Pulmonary artery endothelial cell (primary cell): Measurements from ENCODE around the gene PDLIM5. TPM values are rescaled to one million over a fixed set of nuclear protein-coding genes. Genes with fewer than 3 reads are reported as not detected.
"Not testable (repeated sequence)": the region's sequence is repeated elsewhere in the genome, so short reads cannot be mapped to it uniquely, and the experiment has no call there.

Experiments
- DNase-seq: peaks from one replicate; pipeline ENCODE4 v3.0.0-alpha.2; 2011; ENCODE audit warnings: low read depth, low spot score
- total RNA-seq: library from RNA; depleted of rRNA; stranded (reverse); fragments of >200 nt; gene quantifications from 2 replicates; pipeline ENCODE4 v1.2.3, GENCODE V29; 2014

The PDLIM5 gene
- total RNA-seq, 1 donor from 2014 or later = 175 TPM

DNA sequence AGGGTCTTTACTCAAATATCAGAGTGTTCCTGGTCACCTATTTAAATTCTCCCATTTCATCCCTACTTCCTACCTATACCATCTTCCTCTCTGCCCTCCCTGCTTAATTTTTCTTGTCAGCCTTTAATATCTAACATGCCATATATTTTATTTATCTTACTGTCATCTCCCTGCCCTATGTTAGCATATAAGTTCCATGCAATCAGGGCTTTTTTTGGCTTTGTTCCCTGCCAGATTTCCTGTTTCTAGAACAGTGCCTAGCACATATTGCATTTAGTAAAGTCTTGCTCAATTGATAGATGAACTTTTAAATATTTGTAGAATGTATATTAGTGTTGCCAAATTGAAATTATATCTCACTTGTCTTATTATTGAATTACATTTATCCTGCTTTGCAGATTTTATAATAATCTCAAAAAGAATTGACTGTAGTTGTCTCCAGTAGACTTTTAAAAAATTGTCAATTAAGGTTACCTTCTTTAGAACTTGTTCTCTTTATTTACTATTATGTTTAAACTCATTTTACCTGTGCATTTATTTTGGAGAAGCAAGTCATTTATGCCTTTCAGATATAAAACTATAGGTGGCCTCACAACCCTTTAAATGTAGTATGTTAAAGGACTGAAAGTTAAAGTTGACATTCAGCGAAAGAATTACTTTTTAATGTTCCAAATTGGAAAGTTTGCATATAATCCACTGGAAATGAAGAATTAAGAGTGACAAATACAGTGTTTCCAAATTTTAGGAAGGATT is 197.8 kb downstream of the PDLIM5 start:
- no peak for DNase-seq

DNA sequence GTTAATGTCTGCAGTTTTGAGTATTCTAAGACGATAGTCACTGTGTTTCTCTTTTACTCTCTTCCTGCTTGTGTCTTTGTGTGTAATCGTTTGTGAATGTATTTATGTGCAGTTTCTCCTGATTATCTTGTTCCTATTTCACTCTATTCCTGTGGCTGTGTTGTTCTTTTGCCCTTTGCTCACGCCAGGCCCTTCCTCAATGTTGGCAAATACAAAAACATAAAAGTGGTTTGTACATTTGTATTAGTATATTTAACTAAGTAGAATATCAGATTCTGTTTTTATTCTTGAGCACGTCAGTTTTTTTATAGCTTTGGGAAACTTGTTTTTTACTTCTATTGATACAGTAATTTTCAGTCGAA is 198.4 kb downstream of the PDLIM5 start:
- DNase-seq = no peak

DNA sequence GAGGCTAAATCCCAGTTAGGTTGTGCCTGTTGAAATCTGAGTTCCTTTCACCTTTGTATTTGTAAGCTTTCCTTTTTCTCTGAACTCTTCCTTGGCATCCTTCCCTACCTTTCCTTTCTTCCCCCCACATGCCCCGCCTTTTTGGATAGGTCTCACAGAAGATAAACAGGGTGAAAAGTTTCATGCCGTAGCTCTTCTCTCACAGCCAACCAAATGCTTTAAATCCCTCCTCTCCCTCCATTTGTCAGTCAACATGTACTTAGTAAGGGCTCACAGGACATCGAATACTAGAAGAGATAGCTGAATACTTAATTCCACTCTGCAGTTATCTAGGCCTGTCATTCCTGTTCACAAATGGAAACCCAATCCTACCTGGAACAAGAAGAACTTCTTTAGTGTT is 198.9 kb downstream of the PDLIM5 start:
- DNase-seq = no peak

DNA sequence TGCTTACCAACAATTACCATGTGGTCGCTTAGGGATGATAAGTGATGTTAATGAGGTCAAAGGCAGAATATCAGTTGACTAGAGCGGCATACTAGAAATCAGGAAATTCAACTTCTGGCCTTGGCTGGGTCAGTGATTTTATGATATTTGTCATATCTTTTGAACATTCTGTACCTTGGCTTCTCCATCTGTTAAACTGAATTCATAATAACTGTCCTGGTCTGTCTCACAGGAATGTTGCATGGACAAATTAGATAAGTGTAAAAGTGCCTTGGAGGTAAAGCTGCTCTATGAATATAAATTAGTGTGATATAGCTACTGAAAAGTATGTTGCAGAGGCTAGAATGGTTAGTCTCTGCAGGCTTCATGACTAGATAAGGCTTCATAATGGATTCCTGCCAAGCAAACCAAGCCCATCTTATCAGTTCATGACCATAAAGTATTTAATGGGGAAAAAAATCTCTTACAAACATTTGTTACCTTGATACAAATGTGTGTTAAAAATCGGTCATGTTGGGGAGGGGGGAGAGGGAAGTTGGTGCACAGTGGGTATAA is 201.4 kb downstream of the PDLIM5 start:
- no peak for DNase-seq

DNA sequence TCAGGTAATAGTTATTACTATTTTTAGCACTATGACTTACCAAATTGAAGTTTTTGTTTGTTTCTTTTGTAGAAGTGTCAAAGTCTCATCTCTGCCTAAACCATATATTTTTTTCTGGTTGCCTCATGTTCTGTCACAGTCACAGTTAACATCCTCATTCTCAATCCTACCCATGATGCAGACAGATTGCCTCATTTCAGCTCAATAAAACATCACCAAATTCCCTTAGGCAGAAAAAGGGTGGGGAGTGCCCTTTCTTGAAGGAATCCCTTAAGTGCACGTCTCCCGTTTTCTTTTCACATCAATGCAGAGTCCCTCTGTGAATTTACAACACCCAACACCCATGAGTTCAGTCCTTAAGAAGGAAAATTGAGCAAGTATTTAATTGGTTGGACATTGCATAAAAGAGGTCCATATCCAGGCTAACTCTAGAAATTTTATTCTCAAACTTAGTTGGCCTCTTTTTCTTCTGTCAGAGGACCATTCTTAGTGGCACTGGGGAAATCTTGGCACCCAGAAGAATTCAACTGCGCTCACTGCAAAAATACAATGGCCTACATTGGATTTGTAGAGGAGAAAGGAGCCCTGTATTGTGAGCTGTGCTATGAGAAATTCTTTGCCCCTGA is 202.4 kb downstream of the PDLIM5 start:
- no peak for DNase-seq

DNA sequence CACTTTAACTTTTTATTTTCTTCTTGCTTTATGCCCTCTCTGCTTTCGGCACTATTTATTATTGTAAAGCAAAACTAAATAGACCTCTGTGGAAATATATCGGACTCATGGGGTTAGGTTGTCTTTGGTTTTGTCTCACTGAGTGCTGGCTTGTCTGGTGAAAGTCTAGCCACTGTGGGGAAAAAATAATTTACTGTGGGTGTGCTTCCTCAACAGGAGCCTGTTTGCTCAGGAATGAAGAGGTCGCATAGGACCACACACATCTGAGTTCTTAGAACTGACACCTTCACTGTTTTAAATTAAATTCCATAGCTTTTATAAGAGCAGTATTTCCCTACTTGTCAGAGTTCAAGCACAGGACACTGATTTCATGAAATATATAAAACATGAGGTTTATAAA is 203.0 kb downstream of the PDLIM5 start:
- no peak for DNase-seq

DNA sequence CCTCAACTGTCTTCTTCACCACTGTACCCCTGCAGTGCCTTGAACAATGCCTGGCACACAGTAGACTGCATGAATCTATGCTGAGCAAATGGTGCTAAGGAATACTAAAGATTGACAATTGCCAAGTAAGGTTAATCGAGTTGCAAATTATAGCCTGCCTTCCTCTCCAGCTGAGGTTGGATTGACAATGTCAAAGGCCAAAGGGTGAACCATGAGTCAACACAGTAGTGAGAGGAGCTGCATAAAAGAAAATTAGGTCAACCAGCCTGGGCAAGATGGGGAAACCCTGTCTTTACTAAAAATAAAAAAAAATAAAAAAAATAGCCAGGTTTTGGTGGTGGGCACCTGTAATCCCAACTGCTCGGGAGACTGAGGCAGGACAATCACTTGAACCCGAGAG is 208.9 kb downstream of the PDLIM5 start:
- DNase-seq = no peak

DNA sequence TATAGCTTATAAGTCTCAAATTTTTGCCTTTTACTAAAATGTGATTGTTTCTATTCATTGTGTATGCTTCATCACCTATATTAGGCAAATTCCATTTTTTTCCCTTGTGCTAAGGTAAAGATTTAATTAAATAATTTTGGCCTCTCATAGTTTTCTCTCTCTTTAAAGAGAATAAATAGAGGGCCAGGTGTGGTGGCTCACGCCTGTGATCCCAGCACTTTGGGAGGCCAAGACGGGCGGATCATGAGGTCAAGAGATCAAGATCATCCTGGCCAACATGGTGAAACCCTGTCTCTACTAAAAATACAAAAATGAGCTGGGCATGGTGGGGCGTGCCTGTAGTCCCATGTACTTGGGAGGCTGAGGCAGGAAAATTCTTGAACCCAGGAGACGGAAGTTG is 213.3 kb downstream of the PDLIM5 start:
- not testable (repeated sequence) for DNase-seq

DNA sequence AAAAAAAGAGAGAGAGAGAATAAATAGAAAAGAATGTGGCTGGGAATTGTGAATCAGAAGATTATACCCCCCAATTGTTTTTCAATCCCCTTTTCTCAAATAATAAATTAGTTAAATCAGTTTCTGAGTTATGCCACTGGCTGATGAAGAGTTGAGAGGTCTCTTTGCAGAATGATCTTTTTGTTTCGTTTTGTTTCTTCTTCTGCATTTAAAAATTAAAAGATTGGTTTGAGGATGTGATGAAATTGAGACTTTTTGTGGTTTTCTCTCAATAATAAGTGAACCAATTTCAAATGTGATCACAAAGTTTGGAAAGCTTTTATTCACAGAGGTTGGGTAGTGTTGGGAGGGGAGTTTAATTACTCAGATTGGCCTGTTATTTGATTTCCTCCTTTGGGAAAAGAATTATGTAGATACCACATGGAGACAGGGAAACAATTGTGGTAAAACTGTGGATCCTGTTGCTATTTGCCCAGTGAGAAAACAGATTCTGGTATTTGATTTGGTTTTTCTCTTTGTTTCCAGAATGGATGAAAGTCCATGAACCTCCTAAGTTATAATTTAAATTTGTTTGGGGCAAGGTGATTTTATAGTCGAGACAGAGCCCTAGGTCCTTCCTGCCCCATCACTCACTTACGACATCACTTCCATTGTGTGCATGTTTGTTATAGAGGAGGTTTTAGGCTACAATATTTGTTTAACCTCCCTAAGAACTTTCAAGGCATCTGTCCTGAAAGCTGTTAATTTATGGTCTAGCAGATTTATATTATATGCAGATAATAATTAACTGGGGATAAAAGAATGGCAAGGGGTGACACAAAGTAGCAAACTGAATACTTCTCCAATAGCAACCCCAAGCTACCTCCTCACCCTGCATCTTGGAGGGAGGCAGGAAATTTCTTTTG is 214.0 kb downstream of the PDLIM5 start:
- DNase-seq = no peak

- no peak for DNase-seq
These were observed 217.0 kb downstream of the PDLIM5 start for GRCh38 chr4:94668724-94669123.

DNA sequence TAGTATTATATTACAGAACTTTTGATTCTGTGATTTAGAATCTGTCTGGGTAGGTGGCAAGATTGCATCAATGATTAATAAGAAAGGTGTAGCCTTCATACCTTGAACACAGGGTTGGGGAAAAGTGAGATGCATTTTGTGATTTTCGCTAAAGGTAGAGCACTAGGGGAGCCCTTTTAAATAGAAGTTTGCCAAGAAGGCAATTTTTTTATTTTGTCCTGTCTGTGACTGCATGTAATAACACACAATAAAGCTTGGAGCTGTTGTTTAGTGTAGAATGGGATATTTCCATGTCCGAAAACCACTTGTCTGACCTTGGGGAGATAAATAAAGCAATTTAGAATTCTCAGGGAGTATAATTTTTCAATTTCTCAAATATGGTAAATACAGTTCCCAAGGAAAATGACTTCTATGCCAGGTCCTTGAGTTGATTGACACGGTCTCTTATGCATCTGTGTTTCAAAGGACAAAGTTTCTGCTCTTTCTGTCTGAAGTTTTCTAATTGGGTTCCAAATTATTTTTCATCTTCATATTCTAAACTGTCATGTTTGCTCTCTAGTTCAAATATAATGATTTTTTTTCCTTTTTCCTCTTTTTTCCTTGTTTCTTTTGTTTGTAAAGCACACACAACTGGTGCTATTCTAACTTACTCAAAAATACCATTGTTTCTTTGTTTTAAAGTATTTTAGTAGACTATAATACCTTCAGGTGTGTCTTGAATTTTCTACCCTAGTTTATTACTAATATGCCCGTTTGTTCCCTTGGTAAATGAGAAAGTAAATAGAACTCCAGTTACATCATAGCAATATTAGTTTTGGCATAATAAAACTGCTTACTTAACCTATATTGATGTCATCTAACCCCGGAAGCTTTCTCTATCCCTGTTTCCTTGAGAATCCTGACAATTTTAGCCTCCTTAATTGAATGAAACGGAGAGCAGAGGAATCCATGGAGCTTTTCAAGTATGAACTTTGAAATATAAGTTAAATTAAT is 218.2 kb downstream of the PDLIM5 start:
- no peak for DNase-seq

GRCh38 chr4:94671113-94671512 is 219.4 kb downstream of the PDLIM5 start:
- DNase-seq = no peak

- no peak for DNase-seq
These were observed 222.2 kb downstream of the PDLIM5 start for GRCh38 chr4:94673961-94674360.

DNA sequence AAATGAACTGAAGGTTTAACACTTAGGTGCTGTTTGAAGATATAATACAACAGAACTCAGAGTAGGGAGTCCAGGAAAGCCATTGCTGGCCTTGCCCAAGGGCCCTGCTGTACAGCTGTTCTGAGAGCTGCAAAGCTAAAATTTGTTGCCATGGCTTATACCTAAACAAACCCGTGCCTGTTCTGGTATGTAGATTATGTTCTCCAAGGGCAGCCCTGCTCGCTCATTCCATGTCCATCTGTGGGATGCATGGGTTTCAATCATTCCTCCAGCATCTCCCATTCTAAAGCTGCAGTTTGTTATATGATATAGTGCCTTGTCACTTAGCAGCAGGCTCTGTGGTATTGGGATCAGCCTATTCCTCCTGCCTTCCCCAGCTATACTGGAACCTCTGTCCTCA is 225.2 kb downstream of the PDLIM5 start:
- no peak for DNase-seq

DNA sequence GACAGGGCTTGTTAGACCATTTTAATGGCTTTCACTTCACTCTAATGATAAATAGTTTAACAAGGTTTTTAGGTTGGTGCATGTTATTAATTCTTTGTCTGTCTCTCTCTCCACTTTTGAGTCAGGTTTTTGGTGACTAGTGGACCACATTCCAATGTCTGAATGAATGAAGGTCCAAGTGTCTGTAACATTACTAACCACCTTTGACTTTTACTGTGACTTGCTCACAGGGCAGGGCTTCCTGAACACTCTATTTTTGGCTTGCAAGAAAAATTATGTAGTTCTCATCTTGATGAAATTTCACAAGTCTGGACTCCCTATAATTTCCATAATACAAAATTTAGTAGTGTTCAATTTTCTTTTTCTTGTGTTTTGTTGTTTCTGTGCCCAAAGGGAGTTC is 227.2 kb downstream of the PDLIM5 start:
- DNase-seq = no peak

- DNase-seq = no peak
These were observed 228.6 kb downstream of the PDLIM5 start for GRCh38 chr4:94680176-94680862.

DNA sequence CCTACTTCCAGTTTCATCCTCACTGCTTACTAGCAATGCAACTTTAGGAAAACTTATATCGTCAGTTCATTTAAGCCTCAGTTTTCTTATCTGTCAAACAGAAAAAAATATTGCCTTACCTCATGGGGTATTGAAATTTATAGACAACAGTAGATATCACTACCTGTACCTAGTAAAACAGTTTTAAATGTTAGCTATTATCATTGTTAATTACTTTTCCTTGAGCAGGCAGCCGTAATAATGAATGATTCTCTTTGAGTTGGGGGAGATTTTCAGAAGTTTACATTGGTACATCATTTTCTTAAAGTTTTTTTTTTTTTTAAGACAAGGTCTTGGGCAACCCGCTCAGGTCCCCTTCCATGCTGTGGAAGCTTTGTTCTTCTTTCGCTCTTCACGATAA is 234.3 kb downstream of the PDLIM5 start:
- no peak for DNase-seq

DNA sequence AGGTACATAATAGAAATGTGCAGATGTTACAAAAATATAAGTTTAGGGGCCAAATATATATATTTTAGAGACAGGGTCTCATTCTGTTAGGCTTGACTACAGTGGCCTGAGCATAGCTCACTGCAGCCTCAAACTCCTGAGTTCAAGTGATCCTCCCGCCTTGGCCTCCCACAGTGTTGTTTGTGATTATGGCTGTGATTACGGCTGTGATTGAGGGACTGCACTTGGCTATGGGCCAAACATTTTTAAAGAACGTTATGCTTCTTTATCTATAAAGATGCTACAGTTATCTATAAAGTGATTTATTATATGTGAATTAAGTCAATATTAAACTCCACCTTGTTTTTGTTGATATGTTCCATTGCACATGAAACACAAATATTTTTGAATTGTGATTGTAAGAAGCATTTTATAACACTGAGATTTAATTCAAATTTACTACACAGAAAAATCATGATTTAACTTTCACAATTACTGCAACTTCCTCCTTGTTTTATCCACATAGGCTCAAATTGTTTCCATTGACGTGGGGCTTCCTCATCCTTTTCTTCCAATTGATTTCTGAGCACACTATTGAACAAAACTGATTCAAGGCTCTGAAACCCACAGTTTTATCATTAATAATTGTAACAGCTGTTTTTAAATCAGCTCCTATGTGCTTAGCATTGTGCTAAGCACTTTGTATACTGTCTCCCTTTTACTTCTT is 237.6 kb downstream of the PDLIM5 start:
- no peak for DNase-seq

- no peak for DNase-seq
These were observed 239.1 kb downstream of the PDLIM5 start for GRCh38 chr4:94690851-94691254.

GRCh38 chr4:94691552-94691951 is 239.8 kb downstream of the PDLIM5 start:
- no peak for DNase-seq
